Fibroblast of pulmonary artery (primary cell): ENCODE results near the gene BBLN.

Source experiments
- DNase-seq: peaks from one replicate; pipeline ENCODE4 v3.0.0-alpha.2; 2010; ENCODE audit warnings: low read depth
- H3K4me3 ChIP-seq: replicated peaks from 2 replicates; pipeline ENCODE4 v1.5.1; 2011; ENCODE audit warnings: low read depth, mild to moderate bottlenecking, control low read depth, low read length, moderate library complexity
- TF ChIP-seq, protein P1 (sequence below): IDR thresholded peaks from 2 replicates; pipeline ENCODE4 v1.5.1; 2011; ENCODE audit warnings: mild to moderate bottlenecking, control low read depth, low read length, inconsistent platforms; ENCODE audit errors: missing control alignments

The BBLN gene

DNA sequence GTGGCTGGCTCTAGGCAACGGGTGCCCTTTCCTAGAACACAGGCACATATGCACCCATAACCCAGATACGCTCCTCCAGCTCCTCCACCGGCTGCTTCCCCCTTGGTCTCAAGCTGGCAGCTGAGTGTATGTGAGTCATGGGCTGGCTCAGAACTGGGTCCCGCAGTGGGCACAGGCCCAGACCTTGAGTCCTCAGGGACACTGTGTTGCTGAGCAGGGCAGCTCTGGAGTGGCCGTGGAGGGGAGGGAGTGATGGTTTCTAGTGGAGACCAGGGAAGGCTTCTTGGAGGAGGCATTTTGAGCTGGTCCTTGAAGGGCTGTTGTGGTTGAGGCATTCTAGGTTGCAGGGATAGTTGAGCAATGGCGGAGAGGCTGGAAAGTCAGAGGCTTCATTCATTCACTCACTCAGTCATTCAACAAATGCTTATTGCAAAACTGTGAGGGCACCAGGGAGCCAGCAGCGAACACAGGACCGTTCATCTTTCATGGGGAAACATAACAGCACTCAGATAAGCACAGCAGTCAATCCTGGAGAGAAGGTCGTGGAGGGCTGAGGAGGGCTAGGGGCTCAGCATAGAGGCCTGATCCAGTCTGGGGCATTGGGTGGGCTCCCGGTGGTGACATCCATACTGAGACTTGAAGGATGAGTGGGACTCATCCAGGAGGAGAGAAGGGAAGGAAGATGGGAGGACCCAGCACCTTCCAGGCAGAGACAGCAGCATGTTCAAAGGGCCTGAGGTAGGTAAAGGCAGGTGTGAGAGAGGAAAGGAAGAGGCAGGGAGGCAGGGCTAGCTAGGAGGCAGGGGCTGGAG is 2.4 kb downstream of the BBLN start:
- TF ChIP-seq, protein P1, sequence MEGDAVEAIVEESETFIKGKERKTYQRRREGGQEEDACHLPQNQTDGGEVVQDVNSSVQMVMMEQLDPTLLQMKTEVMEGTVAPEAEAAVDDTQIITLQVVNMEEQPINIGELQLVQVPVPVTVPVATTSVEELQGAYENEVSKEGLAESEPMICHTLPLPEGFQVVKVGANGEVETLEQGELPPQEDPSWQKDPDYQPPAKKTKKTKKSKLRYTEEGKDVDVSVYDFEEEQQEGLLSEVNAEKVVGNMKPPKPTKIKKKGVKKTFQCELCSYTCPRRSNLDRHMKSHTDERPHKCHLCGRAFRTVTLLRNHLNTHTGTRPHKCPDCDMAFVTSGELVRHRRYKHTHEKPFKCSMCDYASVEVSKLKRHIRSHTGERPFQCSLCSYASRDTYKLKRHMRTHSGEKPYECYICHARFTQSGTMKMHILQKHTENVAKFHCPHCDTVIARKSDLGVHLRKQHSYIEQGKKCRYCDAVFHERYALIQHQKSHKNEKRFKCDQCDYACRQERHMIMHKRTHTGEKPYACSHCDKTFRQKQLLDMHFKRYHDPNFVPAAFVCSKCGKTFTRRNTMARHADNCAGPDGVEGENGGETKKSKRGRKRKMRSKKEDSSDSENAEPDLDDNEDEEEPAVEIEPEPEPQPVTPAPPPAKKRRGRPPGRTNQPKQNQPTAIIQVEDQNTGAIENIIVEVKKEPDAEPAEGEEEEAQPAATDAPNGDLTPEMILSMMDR, result no peak
- peak; percentile 34 for DNase-seq

DNA sequence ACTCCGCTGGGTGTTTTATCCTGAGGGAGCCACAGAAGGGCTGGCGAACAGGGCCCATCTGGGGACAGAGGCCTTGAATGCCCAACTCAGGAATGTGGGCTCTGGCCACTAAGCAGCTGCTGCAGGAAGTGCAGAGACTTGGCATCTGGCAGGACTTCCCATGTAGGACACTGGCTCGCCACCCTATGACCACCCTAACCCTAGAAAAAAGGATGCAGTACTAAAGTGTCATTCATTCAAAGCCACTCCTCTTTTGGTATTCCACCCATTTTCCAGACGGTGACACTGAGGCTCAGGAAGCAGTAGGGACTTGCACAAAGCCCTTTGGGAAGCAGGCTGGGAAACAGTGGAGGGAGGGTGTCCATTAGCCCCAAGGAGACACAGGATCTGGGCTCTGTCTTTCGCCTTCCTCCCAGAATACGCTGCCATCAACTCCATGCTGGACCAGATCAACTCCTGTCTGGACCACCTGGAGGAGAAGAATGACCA is 3.0 kb downstream of the BBLN start:
- H3K4me3 ChIP-seq, result no peak overlapping the region
- no peak for DNase-seq
- TF ChIP-seq, protein P1, result no peak

More for the DNA sequence above, 2.4 kb downstream of the BBLN start:
- no peak overlapping the region for H3K4me3 ChIP-seq

DNA sequence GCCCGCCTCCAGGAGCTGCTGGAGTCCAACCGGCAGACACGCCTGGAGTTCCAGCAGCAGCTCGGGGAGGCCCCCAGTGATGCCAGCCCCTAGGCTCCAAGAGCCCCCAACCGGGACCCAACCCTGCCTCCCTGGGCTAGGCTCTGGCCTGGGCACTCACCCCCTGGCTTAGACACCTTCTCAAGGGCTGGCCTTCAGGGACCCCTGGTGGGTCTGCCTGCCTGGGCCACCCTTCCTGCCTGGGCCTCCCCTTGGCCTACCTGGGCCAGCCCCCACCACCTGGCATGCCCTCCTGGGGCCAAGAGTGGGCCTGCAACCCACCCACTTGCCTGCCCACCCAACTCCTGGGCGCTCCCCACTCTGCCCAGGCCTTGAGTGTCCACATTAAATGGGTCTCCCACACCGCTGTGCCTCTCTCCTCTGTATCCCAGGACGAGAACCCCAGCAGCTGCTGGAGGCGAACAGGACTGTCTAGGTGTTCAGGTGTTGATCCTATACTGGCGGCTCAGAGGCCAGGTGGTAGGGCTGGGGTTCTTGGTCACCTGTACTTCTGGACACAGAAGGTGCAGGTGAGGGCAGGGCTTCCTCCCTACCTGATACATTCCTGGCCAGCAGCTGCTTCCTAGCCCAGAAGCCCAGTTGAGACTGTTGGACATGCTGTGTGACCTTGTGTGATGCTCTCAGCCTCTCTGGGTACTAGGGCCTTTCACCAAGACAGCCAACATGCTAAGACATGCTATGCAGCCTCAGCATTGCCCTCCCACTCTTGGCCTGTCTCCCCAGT is 3.6 kb downstream of the BBLN start:
- DNase-seq, result no peak
- TF ChIP-seq, protein P1, result no peak
- no peak overlapping the region for H3K4me3 ChIP-seq

DNA sequence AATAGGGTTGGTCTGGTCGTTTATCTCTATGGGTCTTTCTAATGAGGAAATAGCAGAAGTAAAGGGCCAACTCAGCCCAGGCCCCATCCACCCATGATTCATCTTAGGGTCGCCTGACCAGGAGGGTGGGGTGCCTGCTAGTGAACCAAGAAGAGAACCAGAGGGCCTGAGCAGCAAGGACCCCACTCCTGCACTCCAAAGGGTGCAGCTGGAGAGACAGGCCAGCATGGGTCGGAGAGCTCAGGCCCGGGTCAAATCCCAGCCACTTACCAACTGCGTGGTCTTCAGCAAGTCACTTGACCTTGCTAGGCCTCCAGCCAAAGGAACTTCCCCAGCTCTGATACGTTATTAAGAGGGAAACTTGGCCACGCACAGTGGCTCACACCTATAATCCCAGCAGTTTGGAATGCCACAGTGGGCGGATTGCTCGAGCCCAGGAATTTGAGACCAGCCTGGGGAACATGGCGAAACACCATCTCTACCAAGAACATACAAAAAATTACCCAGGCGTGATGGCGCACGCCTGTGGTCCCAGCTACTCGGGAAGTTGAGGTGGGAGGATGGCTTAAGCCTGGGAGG is 4.3 kb downstream of the BBLN start:
- no peak overlapping the region for H3K4me3 ChIP-seq
- no peak for DNase-seq
- TF ChIP-seq, protein P1, result no peak

DNA sequence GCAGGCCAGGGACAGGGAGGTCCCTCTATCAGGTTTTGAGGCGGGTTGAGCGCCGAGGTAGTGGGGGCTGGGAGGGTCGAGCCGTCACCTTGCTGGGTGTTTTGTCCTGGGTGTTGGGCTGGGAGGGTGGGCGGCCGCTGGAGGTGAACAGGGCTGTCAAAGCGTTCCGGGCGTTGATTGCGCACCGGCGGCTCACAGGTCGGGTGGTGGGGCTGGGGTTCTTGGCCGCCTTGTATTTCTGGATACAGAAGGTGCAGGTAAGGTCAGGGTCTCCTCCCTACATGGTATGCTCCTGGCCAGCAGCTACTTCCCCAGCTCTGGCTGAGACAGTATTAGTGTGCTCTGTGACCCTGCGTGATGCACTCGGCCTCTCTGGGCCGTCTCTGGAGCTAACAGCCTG is 6.1 kb downstream of the BBLN start:
- DNase-seq, result no peak
- H3K4me3 ChIP-seq, result no peak overlapping the region
- TF ChIP-seq, protein P1, result no peak

DNA sequence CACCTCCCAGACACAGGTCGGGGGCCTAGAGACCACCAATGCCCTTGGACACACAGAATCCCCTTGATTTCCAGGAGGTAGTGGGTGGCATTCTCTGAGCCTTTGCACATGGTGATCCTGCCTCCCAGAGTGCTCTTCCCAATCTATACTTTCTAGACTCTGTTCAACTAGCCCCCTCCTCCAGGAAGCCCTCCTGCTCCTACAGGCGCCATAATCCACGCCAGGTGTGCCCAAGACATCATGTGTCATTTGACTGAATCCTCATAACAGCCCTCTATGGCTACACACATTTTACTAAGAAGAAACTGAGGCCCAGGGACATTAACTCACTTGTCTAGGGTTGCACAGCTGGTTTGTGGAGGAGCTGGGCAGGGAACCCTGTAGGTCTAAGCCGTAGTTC is 7.1 kb downstream of the BBLN start:
- TF ChIP-seq, protein P1, result no peak
- DNase-seq, result no peak
- no peak overlapping the region for H3K4me3 ChIP-seq
